Measurements from ENCODE around the gene MDM4.

DNA sequence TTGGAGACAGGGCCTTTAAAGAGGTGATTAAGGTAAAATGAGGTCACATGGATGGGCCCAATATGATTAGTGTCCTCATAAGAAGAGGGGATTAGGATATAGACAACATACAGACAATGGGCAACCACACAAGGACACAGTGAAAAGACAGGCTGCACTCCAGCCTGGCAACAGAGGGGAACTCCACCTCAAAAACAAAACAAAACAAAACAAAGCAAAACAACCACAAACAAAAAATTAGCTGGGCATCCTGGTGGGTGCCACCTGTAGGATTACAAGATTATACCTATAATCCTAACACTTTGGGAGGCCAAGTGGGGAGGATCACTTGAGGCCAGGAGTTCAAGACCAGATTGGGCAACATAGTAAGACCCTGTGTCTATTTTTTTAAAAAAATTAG, 4.8 kb upstream of the MDM4 start:
- TF ChIP-seq, protein P1, sequence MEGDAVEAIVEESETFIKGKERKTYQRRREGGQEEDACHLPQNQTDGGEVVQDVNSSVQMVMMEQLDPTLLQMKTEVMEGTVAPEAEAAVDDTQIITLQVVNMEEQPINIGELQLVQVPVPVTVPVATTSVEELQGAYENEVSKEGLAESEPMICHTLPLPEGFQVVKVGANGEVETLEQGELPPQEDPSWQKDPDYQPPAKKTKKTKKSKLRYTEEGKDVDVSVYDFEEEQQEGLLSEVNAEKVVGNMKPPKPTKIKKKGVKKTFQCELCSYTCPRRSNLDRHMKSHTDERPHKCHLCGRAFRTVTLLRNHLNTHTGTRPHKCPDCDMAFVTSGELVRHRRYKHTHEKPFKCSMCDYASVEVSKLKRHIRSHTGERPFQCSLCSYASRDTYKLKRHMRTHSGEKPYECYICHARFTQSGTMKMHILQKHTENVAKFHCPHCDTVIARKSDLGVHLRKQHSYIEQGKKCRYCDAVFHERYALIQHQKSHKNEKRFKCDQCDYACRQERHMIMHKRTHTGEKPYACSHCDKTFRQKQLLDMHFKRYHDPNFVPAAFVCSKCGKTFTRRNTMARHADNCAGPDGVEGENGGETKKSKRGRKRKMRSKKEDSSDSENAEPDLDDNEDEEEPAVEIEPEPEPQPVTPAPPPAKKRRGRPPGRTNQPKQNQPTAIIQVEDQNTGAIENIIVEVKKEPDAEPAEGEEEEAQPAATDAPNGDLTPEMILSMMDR (IDR thresholded peaks at IDR 0.05): no peak
- no peak for TF ChIP-seq EZH2 (IDR thresholded peaks at IDR 0.05; ENCODE audit: borderline replicate concordance, insufficient read depth, low read depth, low read length, poor library complexity, severe bottlenecking)
